ENCODE measurements around the gene MDM1.

GRCh38 chr12:68348419-68348818 lies 16.3 kb upstream of the MDM1 start:
- TF ChIP-seq CTCF (IDR thresholded peaks at IDR 0.05 in 2 of 3, conservative IDR thresholded peaks at IDR 0.05 in 1 of 3; ENCODE audit: borderline replicate concordance in 1 of 3, insufficient read depth in 1 of 3, low read depth in 2 of 3, low read length in 2 of 3), result no peak
- TF ChIP-seq MAX (IDR thresholded peaks at IDR 0.05), result no peak
- no peak for TF ChIP-seq POLR2AphosphoS5 (IDR thresholded peaks at IDR 0.05; ENCODE audit: low read depth, low read length)
- no peak for TF ChIP-seq POLR2A (IDR thresholded peaks at IDR 0.05; ENCODE audit: borderline replicate concordance, extremely low read depth, insufficient read depth, insufficient read length)
- TF ChIP-seq EZH2 (IDR thresholded peaks at IDR 0.05), result no peak
- no peak for TF ChIP-seq CEBPB (IDR thresholded peaks at IDR 0.05; ENCODE audit: low read depth)
